ENCODE results near the gene PLPP6.

GRCh38 chr9:4640027-4640426 lies 22.1 kb upstream of the PLPP6 start:
- TF ChIP-seq CTCF (IDR thresholded peaks at IDR 0.05) (peak; percentile 22 to 72 (median 58)), POLR2A (IDR thresholded peaks at IDR 0.05) (no peak)

Data from thyroid gland (tissue), 4 donors.